Testis (tissue), 2 donors: Measurements from ENCODE around the gene IRF3.

Experiments
- POLR2A ChIP-seq: fragments of 450-650 bp; IDR thresholded peaks from one replicate; pipeline ENCODE4 v1.6.1; 2017; ENCODE audit warnings: antibody characterized with exemption, mild to moderate bottlenecking, moderate library complexity
- TF ChIP-seq, protein P1 (sequence below), 3 experiments: fragments of 450-650 bp in 2 of 3; fragments of 200-600 bp in 1 of 3; sonication (generic) in 1 of 3; IDR thresholded peaks; one replicate each; pipeline ENCODE4 v1.5.1; 2016 to 2019; ENCODE audit warnings: antibody characterized with exemption in 3 of 3, mild to moderate bottlenecking in 2 of 3, moderate library complexity in 1 of 3

DNA sequence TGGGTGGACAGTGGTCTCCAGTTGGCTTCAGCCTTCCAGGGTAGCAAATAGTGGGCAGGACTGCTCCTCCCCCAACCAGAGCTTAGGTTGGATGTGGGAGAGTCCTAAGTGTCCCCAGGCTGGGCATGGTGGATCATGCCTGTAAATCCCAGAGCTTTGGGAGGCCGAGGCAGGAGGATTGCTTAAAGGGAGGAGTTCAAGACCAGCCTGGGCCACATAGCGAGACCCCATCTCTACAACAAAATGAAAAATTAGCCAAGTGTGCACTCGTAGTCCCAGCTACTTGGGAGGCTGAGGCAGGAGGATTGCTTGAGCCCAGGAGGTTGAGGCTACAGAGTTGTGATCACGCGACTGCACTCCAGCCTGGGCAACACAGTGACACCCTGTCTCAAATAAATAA is 33.1 kb downstream of the IRF3 start:
- TF ChIP-seq, protein P1, sequence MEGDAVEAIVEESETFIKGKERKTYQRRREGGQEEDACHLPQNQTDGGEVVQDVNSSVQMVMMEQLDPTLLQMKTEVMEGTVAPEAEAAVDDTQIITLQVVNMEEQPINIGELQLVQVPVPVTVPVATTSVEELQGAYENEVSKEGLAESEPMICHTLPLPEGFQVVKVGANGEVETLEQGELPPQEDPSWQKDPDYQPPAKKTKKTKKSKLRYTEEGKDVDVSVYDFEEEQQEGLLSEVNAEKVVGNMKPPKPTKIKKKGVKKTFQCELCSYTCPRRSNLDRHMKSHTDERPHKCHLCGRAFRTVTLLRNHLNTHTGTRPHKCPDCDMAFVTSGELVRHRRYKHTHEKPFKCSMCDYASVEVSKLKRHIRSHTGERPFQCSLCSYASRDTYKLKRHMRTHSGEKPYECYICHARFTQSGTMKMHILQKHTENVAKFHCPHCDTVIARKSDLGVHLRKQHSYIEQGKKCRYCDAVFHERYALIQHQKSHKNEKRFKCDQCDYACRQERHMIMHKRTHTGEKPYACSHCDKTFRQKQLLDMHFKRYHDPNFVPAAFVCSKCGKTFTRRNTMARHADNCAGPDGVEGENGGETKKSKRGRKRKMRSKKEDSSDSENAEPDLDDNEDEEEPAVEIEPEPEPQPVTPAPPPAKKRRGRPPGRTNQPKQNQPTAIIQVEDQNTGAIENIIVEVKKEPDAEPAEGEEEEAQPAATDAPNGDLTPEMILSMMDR (IDR thresholded peaks at IDR 0.05): no peak
- TF ChIP-seq POLR2A: no peak
